Astrocyte (in vitro differentiated cells and primary cell): ENCODE measurements around the gene FAM3C.

Source experiments
- EZH2 ChIP-seq: IDR thresholded peaks from 2 replicates; pipeline ENCODE4 v1.6.1; 2012; ENCODE audit warnings: mild to moderate bottlenecking, low read length, inconsistent platforms; ENCODE audit not compliant: insufficient read depth
- TF ChIP-seq, protein P1 (sequence below): IDR thresholded peaks from 2 replicates; pipeline ENCODE4 v1.5.1; 2011; ENCODE audit warnings: low read depth, mild to moderate bottlenecking, inconsistent platforms, low read length, moderate library complexity; ENCODE audit not compliant: insufficient read depth

DNA sequence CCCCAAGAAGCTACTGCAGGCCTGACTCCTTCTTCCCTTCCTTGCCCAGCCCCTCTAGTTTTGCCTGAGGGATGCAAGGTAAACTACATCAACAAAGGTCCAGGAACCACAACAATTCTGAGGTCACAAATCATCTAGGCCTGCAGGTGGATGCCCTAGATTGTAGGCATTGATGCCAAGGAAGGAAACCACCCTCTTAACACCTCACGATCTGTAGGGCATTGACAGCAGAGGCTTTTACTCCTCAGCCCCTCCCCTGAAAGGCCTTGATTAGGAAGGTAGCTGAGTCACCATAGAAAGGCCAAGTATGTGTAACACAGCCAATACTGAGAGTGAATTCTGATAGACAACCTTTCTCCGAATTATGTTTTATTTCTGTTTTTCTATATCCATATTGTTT lies 46.7 kb upstream of the FAM3C start:
- TF ChIP-seq, protein P1, sequence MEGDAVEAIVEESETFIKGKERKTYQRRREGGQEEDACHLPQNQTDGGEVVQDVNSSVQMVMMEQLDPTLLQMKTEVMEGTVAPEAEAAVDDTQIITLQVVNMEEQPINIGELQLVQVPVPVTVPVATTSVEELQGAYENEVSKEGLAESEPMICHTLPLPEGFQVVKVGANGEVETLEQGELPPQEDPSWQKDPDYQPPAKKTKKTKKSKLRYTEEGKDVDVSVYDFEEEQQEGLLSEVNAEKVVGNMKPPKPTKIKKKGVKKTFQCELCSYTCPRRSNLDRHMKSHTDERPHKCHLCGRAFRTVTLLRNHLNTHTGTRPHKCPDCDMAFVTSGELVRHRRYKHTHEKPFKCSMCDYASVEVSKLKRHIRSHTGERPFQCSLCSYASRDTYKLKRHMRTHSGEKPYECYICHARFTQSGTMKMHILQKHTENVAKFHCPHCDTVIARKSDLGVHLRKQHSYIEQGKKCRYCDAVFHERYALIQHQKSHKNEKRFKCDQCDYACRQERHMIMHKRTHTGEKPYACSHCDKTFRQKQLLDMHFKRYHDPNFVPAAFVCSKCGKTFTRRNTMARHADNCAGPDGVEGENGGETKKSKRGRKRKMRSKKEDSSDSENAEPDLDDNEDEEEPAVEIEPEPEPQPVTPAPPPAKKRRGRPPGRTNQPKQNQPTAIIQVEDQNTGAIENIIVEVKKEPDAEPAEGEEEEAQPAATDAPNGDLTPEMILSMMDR: no peak
- TF ChIP-seq EZH2: no peak
